Tibial artery (tissue), 4 donors: ENCODE measurements around the gene MRPS25.

Source experiments
- DNase-seq, 2 donors: peaks; one replicate each; pipeline ENCODE4 v3.0.0-alpha.2; 2019
- H3K27ac ChIP-seq, 2 donors: fragments of 200-600 bp; sonication (generic) in 1 of 2; 1 replicate in 1 of 2; 2 replicates in 1 of 2; pipeline ENCODE4 v1.5.1; 2018 to 2019; ENCODE audit warnings: mild to moderate bottlenecking in 1 of 2
- H3K27me3 ChIP-seq, 2 donors: fragments of 200-600 bp; sonication (generic) in 1 of 2; one replicate each; pipeline versions ENCODE4 v1.5.1 to v1.6.0; 2016 to 2019
- H3K36me3 ChIP-seq, 3 donors: fragments of 200-600 bp; sonication (generic) in 2 of 3; one replicate each; pipeline ENCODE4 v1.5.1; 2016 to 2019; ENCODE audit warnings: mild to moderate bottlenecking in 2 of 3
- H3K4me1 ChIP-seq, 4 donors: fragments of 200-600 bp; sonication (generic) in 2 of 4; 1 replicate in 3 of 4; 2 replicates in 1 of 4; pipeline ENCODE4 v1.5.1; 2016 to 2019
- H3K4me3 ChIP-seq, 2 donors: fragments of 200-600 bp; sonication (generic) in 1 of 2; 1 replicate in 1 of 2; 2 replicates in 1 of 2; pipeline ENCODE4 v1.5.1; 2018 to 2019; ENCODE audit warnings: mild to moderate bottlenecking in 2 of 2
- H3K9me3 ChIP-seq, 3 donors: fragments of 200-600 bp; sonication (generic) in 1 of 3; one replicate each; pipeline ENCODE4 v1.5.1; 2016 to 2019
- intact Hi-C: fragments of 100-400 bp; cut with DNase I; formaldehyde crosslinking; loops from one replicate; pipeline ENCODE4 v1.15.0; 2023; ENCODE audit warnings: low total_unique reads
- TF ChIP-seq, protein P1 (sequence below), 2 experiments: fragments of 200-600 bp in 1 of 2; fragments of 450-650 bp in 1 of 2; IDR thresholded peaks; one replicate each; pipeline ENCODE4 v1.5.1; 2017 to 2019; ENCODE audit warnings: antibody characterized with exemption in 2 of 2, mild to moderate bottlenecking in 1 of 2, moderate library complexity in 1 of 2

Gene MRPS25

DNA sequence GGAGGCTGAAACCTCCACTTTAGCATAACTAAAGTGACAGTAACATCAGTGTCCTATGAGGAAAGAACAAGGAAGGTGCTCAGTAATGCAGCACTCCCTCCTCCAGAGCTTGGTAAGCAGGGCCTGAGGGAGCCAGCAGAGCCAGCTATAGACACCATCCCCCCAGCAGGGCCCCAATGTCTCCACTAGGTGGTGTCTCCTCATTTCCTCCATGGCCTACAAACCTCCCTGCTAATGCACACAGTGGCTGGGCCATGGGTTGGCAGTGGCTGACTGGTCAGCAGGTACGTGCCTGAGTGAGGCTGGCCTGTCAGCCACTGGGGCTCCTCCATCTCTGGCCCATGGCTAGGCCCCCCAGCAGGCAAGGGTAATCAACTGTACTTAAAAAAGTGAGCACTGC is 13.6 kb downstream of the MRPS25 start:
- Histone ChIP-seq H3K27me3 (no peaks in the 10 kb centered on the region), H3K9me3 (no peaks in the 10 kb centered on the region), H3K4me3 (no peak overlapping the region), H3K4me1 (no peaks in the 10 kb centered on the region), H3K27ac (no peak overlapping the region), H3K36me3 (peaks cover 48 to 73% (median 56%) of the 10 kb centered on the region in 3 donors)
- TF ChIP-seq, protein P1, sequence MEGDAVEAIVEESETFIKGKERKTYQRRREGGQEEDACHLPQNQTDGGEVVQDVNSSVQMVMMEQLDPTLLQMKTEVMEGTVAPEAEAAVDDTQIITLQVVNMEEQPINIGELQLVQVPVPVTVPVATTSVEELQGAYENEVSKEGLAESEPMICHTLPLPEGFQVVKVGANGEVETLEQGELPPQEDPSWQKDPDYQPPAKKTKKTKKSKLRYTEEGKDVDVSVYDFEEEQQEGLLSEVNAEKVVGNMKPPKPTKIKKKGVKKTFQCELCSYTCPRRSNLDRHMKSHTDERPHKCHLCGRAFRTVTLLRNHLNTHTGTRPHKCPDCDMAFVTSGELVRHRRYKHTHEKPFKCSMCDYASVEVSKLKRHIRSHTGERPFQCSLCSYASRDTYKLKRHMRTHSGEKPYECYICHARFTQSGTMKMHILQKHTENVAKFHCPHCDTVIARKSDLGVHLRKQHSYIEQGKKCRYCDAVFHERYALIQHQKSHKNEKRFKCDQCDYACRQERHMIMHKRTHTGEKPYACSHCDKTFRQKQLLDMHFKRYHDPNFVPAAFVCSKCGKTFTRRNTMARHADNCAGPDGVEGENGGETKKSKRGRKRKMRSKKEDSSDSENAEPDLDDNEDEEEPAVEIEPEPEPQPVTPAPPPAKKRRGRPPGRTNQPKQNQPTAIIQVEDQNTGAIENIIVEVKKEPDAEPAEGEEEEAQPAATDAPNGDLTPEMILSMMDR (IDR thresholded peaks at IDR 0.05) = peak in 1 of 2 experiments; percentile 26
- DNase-seq = no peak
- intact Hi-C loops = loop anchor here (10.0 kb wide), 1 partner anchor 127 kb away; no protein-coding TSS in a partner anchor

DNA sequence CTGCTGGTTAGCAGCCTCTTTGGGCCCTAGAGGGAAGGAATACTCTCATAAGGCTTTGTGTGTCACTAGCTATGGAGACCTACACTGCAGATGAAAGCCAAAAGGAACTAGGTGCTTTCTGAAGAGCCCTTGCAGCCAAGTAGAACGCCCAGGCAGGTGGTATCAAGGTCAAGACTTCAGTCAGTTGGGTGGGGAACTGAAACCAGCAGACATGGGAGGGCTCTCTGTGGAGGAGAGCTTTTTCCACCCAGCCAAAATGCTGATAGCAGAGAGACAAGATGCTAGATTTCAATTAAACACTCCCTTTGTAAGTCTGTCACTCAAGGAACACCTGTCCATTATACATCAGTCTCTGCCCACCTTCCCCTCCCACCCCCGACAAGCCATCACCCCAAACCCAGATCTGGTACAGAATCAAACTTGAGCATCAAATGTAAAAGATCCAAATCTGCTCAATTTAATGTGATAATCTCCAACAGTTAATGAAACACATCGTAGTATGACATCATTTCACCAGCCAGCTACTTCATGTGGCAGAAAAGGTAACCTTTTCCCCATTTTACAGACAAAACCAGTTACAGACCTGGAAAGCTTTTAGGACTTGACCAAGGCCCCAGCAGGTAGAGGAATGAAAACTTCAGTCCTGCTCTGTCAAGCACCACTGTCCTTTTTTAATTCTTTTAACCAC is 14.6 kb downstream of the MRPS25 start:
- Histone ChIP-seq H3K9me3 (no peaks in the 10 kb centered on the region), H3K4me3 (no peak overlapping the region), H3K4me1 (no peaks in the 10 kb centered on the region), H3K27ac (no peak overlapping the region), H3K27me3 (no peaks in the 10 kb centered on the region), H3K36me3 (peaks cover 54 to 79% (median 66%) of the 10 kb centered on the region in 3 donors)
- no peak for DNase-seq
- TF ChIP-seq, protein P1 (IDR thresholded peaks at IDR 0.05) = no peak
- intact Hi-C loops = loop anchor here (10.0 kb wide), 1 partner anchor 126 kb away; no protein-coding TSS in a partner anchor

GRCh38 chr3:15049584-15049983 is 15.5 kb downstream of the MRPS25 start:
- TF ChIP-seq, protein P1 (IDR thresholded peaks at IDR 0.05) = no peak
- intact Hi-C loops = no loop called here
- peaks cover 55 to 89% (median 74%) of the 10 kb centered on the region in 3 donors for H3K36me3 ChIP-seq
- H3K4me1 ChIP-seq = no peaks in the 10 kb centered on the region
- no peaks in the 10 kb centered on the region for H3K9me3 ChIP-seq
- H3K4me3 ChIP-seq = no peak overlapping the region
- no peak for DNase-seq
- no peaks in the 10 kb centered on the region for H3K27me3 ChIP-seq
- H3K27ac ChIP-seq = no peak overlapping the region

DNA sequence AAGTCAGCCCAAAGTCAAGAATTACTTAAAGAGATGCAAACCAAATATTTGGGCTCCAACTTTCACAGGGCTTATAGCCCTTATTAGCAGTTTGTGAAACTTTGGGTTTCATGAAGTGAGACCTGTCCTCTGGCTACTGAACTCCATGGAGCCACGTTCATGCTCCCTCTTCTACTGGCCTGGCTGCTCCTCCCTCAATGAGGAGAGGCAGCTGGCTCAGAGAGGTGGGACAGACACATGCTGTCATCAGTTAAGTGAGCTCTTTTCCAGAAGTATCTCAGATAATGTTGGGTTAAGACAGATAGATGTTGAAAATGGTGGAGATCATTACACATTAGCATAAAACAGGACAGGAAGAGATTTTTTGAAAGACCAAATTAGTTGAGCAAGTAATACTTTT is 19.4 kb downstream of the MRPS25 start:
- H3K36me3 ChIP-seq = peaks cover 68 to 100% (median 89%) of the 10 kb centered on the region in 3 donors
- no peak overlapping the region for H3K4me3 ChIP-seq
- DNase-seq = no peak
- H3K4me1 ChIP-seq = no peaks in the 10 kb centered on the region
- no peaks in the 10 kb centered on the region for H3K27me3 ChIP-seq
- H3K9me3 ChIP-seq = no peaks in the 10 kb centered on the region
- H3K27ac ChIP-seq = no peak overlapping the region
- intact Hi-C loops = no loop called here
- TF ChIP-seq, protein P1 (IDR thresholded peaks at IDR 0.05) = no peak

GRCh38 chr3:15044326-15044725 is 20.8 kb downstream of the MRPS25 start:
- Histone ChIP-seq H3K4me1 (no peaks in the 10 kb centered on the region), H3K27ac (no peak overlapping the region), H3K4me3 (no peak overlapping the region), H3K36me3 (peaks cover 65 to 99% (median 89%) of the 10 kb centered on the region in 3 donors), H3K9me3 (no peaks in the 10 kb centered on the region), H3K27me3 (no peaks in the 10 kb centered on the region)
- intact Hi-C loops = no loop called here
- TF ChIP-seq, protein P1 (IDR thresholded peaks at IDR 0.05) = no peak
- no peak for DNase-seq
